ENCODE results near the gene IQCF6.
"Not testable (repeated sequence)": the region's sequence is repeated elsewhere in the genome, so short reads cannot be mapped to it uniquely, and the experiment has no call there.

Gene IQCF6

GRCh38 chr3:51759203-51759602, 19.8 kb downstream of the IQCF6 start:
- no peak for FAIRE-seq

DNA sequence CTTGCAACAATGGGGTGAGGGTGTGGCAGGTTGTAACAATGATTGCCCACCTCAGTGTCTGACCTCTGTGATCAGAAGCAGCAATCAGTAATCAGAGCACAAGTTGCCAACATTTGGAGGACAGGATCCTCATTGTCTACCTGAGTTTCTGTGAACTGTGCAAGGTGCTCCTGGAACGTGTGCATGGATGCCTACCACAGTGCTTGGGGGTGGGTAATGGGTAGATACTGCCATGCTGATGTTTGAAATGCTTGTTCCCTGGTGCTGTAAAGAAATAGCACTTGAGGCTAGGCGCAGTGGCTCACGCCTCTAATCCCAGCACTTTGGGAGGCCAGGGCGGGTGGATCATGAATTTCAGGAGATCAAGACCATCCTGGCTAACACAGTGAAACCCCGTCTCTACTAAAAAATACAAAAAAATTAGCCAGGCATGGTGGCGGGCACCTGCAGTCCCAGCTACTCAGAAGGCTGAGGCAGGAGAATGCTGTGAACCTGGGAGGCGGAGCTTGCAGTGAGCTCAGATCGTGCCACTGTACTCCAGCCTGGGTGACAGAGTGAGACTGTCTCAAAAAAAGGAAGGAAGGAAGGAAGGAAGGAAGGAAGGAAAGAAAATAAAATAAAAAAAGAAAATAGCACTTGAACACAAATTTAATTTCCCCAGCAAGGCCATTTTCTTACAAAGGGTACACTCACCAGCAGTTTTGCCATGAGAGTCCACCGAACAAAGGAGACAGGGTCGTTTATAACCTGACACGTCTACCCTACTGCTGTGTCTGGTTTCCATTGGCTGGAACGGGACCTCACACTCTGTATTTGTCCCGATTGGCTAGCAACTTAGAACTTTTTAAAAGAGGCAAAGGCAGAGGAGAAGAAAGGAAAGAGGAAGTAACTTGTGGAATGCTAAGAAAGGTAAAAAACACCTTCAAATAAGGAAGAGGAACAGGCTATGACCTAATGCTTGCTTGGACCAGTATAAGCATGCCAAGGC, 25.0 kb downstream of the IQCF6 start:
- FAIRE-seq, result not testable (repeated sequence)

- no peak for FAIRE-seq
Measured at GRCh38 chr3:51751287-51751686, 27.8 kb downstream of the IQCF6 start.

GRCh38 chr3:51750878-51751277, 28.2 kb downstream of the IQCF6 start:
- FAIRE-seq, result no peak

DNA sequence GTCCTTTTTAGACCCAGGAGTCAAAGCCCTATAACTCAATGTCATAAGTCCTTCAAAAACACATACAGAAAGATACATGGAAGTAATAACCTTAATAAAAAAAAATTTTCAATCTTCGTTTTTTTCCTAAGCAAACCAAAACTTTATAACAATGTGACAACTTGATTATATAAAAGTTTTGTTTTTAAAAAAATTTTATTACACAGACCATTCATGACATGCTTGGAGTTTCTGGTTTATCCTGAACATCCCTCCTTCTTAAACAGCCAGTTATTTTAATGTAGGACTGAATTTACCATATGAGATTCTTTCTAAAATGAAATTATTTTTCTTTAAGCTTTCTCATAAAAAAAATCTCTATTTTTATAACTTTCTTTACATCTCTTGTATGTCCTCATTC, 30.7 kb downstream of the IQCF6 start:
- no peak for FAIRE-seq

DNA sequence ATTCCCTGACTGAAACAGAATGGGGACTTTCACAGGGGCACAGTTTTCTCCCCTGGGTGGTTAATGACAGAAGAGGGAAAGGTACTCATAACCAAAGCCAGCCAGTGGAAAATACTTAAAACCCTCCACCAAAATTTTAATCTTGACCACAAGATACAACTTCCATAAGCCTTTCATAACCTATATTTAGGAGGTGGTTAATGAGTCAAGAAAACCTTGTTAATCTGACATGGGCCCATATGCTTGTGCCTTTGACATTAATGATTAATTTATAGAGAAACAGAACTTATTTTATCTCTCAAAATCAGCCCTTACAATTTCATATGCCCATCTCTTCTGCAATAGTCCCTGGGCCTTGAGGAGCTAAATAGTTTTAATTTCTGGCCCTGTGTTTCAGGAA, 31.2 kb downstream of the IQCF6 start:
- FAIRE-seq, result no peak

DNA sequence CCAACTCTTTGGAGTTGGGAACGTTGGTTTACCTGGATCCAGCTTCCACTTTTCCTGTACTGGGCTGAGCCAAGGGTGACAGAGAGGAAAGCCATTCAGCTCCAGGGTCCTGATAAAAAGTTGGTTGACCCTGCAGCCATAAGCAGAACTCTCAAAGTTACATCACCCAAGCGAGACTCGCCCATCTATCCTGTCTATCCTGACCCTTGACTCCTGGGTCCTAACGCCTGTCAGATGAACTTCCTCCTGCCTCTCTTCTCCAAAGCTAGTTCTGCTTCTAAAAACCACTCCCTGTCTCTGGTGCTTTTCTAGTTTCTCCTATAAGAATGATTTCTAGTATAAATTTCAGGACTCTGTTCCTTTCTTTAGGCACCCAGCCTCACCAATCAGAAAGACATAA, 36.1 kb downstream of the IQCF6 start:
- FAIRE-seq, result not testable (repeated sequence)

- FAIRE-seq, result not testable (repeated sequence)
Measured at GRCh38 chr3:51742320-51742719, 36.7 kb downstream of the IQCF6 start.

- FAIRE-seq, result no peak
Measured at GRCh38 chr3:51739110-51739509, 39.9 kb downstream of the IQCF6 start.

GRCh38 chr3:51735950-51736349, 43.1 kb downstream of the IQCF6 start:
- no peak for FAIRE-seq

- FAIRE-seq, result no peak
Measured at GRCh38 chr3:51735039-51735438, 44.0 kb downstream of the IQCF6 start.

DNA sequence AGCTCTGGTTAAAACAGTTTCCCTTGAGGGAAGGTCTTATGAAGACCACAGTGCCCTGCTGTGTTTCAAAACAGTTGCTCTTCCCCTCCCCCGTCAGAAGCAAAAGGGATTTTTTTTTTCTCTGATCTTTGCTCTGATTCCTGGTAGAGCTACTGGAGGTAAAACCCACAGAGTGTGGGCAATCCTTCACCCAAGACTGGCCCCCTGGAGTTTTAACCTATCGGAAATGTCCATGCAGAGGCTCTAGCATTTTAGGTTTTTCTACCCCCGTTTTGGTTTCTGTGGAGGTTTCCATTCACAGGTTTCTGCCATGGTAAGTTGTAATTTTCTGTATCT, 44.5 kb downstream of the IQCF6 start:
- FAIRE-seq, result no peak

DNA sequence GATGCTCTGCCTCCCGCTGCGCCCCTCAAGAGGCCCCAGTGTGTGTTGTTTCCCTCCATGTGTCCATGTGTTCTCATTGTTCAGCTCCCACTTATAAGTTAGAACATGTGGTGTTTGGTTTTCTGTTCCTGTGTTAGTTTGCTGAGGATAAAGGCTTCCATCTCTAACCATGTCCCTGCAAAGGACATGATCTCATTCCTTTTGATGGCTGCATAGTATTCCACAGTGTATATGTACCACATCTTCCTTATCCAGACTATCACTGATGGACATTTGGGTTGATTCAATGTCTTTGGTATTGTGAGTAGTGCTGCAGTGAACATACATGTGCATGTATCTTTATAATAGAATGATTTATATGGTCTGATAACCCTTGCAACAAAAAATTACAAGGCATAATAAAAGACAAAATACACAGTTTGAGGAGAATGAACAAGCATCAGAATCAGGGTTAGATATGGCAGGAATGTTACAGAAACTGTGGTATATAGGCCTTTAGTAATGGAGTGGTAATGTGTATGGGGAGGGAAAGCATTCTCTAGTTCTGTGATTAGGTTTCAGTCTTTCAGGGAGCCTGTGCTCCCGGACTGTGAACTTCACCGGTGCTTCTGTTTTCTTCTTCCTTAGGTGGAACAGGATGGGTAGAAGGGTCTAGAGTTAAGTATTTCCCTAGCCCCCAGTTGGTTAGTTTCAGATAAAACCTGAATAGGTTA, 45.0 kb downstream of the IQCF6 start:
- FAIRE-seq, result no peak

GRCh38 chr3:51729042-51729633, 49.9 kb downstream of the IQCF6 start:
- FAIRE-seq, result no peak
